ENCODE data around the gene OR6T1.

The OR6T1 gene
- 0 reads per million in 2 donors for total RNA-seq

- DNase-seq, result no peak
Observed at GRCh38 chr11:123943738-123944137, at the start of gene OR6T1. Gene OR6T1 (minus strand): TSS chr11:123943838. CDS start chr11:123943838, 0 bp downstream.

- no peak for DNase-seq
Observed at GRCh38 chr11:123979311-123979710, 35.7 kb upstream of the OR6T1 start.

DNA sequence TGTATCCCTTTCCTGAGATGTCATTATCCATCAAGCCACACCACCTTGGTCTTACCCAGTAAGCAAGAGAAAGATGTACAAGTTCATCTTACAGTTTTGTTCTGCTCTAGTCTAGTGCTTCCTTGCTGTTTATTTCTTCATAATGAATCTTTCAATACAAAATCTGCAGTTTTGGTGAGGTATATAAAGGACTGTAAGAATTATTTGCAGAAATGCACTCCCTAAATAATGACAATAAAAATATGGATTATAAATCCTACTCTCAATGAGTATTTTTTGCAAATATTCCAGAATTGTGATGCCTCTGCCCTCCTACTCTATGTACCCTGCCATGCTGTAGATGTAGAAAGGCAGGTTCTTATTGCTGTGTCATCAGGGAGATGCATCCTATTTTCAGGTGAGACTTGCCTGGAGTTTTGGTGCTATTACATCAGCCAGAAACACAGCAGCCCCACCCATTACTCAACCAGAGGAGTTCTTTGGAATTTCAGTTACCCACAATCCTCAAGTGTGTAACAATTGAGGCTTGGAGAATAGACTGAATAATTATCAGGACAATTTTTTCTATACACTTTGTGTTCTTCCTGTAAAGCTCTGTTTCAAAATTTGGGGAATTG lies 34.2 kb upstream of the OR6T1 start, which contains the start of gene OR10S1:
Gene OR10S1 (minus strand): TSS at position 51 of the 617 bp plus-strand sequence. CDS start 117 bp downstream, outside the sequence.
- no peak for DNase-seq

DNA sequence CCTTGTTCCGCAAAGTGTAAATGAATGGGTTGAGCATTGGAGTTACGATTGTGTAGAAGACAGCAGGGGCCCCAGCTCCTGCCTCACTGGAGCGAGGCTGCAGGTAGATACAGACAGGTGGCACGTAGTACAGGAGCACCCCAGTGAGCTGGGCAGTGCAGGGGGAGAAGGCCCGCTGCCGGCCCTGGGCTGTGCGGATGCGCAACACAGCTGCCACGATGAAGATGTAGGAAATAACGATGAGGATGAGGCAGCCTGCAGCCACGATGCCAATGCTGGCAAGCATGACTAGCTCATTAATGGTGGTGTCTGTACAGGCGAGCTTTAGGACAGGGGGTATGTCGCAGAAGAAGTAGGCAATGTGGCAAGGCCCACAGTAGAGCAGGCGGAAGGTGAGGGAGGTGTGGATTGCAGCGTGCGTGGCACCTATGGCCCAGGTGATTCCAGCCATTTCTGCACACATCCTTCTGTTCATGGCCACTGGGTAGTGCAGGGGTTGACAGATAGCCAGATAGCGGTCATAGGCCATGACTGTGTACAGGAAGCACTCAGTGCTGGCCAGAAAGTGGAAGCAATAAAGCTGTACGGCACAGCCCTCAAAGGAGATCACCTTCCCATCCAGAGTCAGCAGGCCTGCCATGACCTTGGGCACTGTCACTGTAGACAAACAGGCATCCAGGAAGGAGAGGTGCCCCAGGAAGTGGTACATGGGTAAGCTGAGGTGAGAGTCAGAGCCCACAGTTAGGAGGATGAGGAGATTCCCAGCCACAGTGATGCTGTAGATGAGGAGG lies 33.3 kb upstream of the OR6T1 start:
- peak in 1 of 5 experiments; percentile 2 for DNase-seq

GRCh38 chr11:123973816-123974215 lies 30.2 kb upstream of the OR6T1 start:
- no peak for DNase-seq

DNA sequence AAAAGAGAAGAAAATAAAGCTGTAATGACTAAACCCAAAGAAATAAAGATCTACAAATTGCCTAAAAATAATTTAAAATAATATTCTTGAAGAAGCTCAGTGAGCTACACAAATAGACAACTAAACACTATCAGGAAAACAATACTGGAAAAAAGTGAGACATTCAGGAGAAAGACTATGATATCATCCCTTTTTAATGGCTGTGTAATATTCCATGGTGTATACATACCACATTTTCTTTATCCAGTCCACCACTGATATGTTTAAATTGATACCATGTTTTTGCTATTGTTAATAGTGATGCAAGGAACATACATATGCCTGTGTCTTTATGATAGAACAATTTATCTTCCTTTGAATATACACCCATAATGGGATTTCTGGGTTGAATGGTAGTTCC lies 13.1 kb upstream of the OR6T1 start:
- DNase-seq, result no peak

- DNase-seq, result no peak
Observed at GRCh38 chr11:123945132-123945531, 1.5 kb upstream of the OR6T1 start.

GRCh38 chr11:123942413-123942812 lies 1.2 kb downstream of the OR6T1 start:
- DNase-seq, result no peak

GRCh38 chr11:123939317-123939716 lies 4.3 kb downstream of the OR6T1 start, which contains the start of gene OR4D5:
Gene OR4D5 (plus strand): TSS chr11:123939617. CDS start chr11:123939617, 0 bp downstream.
- DNase-seq, result no peak

DNA sequence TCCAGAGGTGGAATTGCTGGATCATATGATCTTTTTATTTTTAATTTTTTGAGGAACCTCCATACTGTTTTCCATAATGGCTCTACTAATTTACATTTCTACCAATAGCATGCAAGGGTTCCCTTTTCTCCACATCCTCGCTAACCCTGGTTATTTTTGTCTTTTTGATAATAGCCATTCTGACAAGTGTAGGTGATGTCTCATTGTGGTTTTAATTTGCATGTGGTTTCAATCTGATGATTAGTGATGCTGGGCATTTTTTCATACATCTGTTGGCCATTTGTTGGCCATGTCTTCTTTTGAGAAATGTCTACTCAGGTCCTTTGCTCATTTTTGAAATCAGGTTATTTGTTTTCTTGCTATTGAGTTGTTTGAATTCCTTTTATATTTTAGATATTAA lies 19.6 kb downstream of the OR6T1 start:
- no peak for DNase-seq

- no peak for DNase-seq
Observed at GRCh38 chr11:123920943-123921342, 22.7 kb downstream of the OR6T1 start.

GRCh38 chr11:123905826-123906225 lies 37.8 kb downstream of the OR6T1 start:
- DNase-seq, result no peak

DNA sequence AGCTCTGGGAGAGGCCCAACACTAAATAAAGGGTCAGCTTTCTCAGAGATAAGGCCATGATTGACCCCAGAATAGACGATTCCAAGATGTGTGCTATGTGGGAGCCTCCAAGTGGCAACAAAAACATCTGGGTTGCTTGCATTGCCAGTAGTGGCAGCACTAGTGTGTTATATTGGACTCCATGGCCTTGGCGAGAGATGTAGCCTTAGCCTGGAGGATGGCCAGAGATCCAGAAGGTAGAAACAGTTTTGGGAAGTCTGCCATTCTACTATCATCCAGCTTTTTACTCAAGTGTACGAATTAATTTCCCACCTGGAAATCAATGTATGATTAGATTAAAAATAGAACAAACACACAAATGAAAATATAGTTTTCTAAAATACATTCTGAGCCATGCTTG lies 38.7 kb downstream of the OR6T1 start:
- DNase-seq, result no peak

DNA sequence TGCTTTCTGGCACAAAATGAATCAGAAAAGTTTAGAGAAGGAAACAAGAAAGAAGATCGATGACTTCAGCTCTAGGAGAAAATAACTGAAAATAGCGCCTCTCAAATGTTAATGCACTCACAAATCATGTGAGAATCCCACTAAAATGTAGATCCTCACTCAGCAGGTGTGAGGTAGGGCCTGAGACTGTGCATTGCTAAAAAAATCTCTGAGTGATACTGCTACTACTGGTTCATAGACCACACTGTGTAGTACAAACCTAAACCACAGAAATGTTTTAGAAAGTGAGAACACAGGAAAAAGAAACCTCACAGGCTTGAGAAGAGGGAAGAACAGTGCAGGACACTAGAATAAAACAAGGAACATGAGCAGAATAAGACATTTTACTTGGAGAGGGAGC lies 39.7 kb downstream of the OR6T1 start:
- peak in 1 of 5 experiments; percentile 29 for DNase-seq

DNA sequence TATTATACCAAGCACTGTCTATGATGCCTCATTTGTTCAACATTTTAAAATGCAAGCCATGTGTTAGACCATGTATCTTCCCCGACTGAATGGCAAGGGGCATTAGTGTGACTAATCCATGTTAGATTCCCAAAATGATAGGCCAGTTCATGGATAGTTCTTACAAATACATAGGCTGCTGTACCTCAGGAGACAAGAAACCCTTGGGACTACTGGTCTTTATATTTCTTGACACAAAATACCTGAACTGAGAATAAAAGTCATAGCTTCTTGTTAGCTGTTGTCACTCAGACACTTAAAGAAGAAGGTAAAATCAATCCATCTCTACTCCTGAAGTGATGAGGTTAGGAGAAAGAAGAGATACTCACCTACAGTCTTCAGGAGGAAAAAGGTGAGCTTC lies 41.8 kb downstream of the OR6T1 start, which contains the start of gene OR8D4:
Gene OR8D4 (plus strand): TSS at position 301 of the 400 bp plus-strand sequence. CDS start 4,265 bp downstream, outside the sequence.
- no peak for DNase-seq

DNA sequence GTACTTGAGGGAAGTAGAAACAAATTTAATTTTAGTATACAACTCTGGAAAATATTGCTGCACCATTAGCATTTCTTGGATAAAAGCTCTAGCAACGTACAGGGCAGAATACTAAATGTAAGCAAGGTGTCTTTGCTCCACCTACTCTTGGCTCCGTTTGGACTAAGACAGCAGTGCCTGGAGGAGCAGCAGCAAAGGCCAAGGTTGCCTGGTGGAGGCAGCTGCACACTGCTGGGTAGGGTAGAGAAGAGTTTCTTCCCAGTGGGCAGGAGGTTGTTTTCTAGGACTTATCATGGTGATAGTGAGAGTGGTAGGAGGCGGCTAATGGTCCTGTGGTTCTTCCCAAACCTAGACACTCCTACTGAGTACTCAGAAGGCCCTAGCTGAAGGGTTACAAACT lies 43.8 kb downstream of the OR6T1 start:
- DNase-seq, result no peak

All from T-helper 2 cell (primary cell).